ENCODE measurements around the gene POLR3GL.

GRCh38 chr1:145956361-145956760 lies 8.1 kb upstream of the POLR3GL start:
- no peak for TF ChIP-seq POLR2AphosphoS5 (IDR thresholded peaks at IDR 0.05)
- TF ChIP-seq CTCF (IDR thresholded peaks at IDR 0.05): no peak
